Measurements from ENCODE around the gene TMEM109.

TMEM109 gene

GRCh38 chr11:60926500-60926899, 12.5 kb downstream of the TMEM109 start:
- DNase-seq (ENCODE audit: low read depth): no peak

- DNase-seq (ENCODE audit: low read depth): no peak
These were observed 13.2 kb downstream of the TMEM109 start for GRCh38 chr11:60927061-60927592.

DNA sequence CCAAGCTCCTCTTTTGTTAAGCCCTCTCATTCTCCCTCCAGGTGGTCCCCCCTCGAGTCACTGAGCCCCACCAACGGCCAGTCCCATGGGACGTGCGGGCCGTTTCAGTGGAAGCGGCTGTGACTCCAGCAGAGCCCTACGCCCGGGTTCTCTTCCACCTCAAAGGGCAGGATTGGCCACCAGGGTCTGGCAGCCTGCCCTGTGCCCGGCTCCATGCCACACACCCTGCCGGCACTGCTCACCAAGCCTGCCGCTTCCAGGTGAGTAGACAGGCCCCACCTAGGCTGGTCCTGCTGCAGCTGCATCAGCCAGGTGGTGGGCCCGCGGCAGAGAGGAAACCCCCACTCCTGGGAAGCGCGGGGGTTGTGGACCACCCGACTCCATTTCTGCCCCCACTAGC, 13.6 kb downstream of the TMEM109 start:
- DNase-seq (ENCODE audit: low read depth): no peak

- no peak for DNase-seq (ENCODE audit: low read depth)
These were observed 14.6 kb downstream of the TMEM109 start for GRCh38 chr11:60928563-60929001.

DNA sequence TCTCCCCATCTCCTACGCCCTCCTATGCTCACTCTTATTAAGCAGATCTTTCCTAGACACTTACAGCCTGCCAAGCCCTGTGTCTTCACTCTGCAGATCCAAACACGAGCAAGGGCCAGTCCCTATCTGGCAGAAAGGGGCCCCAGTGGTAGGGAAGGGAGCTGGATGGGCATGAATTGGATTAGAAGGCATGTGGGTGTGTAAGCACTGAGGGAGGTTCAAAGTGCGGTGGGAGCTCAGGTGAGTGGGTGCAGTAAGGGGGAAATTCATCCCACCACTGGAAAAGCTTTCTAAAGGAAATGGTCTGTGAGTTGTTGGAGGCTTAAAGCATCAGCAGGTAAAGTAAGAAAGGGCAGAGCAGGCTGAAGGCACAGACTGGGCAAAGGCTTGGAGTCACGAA, 15.8 kb downstream of the TMEM109 start:
- no peak for DNase-seq (ENCODE audit: low read depth)

- no peak for DNase-seq (ENCODE audit: low read depth)
These were observed 16.4 kb downstream of the TMEM109 start for GRCh38 chr11:60930394-60930793.

- DNase-seq (ENCODE audit: low read depth): no peak
These were observed 18.0 kb downstream of the TMEM109 start for GRCh38 chr11:60931917-60932316.

DNA sequence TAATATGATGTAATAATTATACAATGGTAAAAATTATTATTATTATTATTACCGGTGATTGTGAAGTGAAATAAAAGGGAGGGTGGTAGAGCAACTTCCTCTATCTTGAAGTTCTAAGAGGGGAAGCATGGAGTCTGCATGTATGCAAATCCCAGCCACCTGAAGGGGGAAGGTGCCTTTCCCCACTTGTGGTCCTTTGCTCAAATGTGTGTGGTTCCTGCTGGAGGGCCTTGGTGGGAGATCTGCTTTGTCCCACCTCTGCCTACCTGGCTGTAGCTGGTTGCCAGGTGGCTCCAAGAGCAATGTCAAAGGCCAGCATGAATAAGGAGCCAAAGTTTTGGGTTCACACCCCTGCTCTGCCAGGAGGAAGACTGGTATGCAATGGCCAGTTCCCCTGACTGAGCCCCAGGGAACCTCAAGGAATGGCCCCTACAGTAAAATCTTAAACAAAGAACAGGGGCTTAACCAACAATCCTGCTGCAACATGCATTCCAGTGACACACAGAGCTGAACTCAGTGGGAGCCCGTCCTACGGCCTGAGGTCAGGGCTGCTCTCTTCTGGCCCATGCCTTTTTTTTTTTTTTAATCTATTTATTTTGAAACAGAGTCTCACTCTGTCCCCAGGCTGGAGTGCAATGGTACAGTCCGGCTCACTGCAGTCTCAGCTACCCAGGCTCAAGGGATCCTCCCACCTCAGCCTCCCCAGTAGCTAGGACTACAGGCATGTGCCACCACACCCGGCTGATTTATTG, 18.8 kb downstream of the TMEM109 start:
- no peak for DNase-seq (ENCODE audit: low read depth)

GRCh38 chr11:60933416-60934123, 19.6 kb downstream of the TMEM109 start:
- no peak for DNase-seq (ENCODE audit: low read depth)

- no peak for DNase-seq (ENCODE audit: low read depth)
These were observed 20.3 kb downstream of the TMEM109 start for GRCh38 chr11:60934124-60934789.

GRCh38 chr11:60934790-60935605, 21.0 kb downstream of the TMEM109 start:
- no peak for DNase-seq (ENCODE audit: low read depth)

DNA sequence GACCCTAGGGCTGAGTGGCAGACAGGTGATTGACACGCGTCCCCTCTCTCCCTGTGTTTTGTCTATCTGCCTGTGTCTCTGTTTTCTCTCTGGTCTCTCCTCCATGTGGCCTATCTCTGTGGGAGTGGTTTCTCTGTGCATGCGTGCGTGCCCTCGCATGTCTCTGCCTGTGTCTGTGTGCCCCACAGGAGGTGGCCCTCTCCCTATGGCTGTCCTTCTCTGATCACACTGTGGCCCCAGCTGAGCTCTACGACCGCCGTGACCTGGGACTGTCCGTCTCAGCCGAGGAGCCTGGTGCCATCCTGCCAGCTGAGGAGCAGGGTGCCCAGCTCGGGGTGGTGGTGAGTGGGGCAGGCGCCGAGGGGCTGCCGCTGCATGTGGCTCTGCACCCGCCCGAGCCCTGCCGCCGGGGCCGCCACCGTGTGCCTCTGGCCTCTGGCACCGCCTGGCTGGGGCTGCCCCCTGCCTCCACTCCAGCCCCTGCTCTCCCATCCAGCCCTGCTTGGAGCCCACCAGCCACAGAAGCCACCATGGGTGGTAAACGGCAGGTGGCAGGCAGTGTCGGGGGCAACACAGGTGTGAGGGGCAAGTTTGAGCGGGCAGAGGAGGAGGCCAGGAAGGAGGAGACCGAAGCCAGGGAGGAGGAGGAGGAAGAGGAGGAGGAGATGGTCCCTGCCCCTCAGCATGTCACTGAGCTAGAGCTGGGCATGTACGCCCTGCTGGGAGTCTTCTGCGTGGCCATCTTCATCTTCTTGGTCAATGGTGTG, 21.9 kb downstream of the TMEM109 start:
- DNase-seq (ENCODE audit: low read depth): no peak

DNA sequence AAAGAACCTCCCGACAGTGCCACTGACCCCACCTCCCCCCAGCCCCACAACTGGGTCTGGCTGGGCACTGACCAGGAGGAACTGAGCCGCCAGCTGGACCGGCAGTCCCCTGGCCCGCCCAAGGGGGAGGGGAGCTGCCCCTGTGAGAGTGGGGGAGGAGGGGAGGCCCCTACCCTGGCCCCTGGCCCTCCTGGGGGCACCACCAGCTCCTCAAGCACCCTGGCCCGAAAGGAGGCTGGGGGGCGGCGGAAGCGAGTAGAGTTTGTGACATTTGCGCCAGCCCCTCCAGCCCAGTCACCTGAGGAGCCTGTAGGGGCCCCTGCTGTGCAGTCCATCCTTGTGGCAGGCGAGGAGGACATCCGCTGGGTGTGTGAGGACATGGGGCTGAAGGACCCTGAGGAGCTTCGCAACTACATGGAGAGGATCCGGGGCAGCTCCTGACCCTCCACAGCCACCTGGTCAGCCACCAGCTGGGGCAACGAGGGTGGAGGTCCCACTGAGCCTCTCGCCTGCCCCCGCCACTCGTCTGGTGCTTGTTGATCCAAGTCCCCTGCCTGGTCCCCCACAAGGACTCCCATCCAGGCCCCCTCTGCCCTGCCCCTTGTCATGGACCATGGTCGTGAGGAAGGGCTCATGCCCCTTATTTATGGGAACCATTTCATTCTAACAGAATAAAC, 22.6 kb downstream of the TMEM109 start:
- no peak for DNase-seq (ENCODE audit: low read depth)

GRCh38 chr11:60937144-60937527, 23.2 kb downstream of the TMEM109 start:
- no peak for DNase-seq (ENCODE audit: low read depth)

GRCh38 chr11:60937811-60938210, 23.9 kb downstream of the TMEM109 start:
- DNase-seq (ENCODE audit: low read depth): no peak

GRCh38 chr11:60938500-60938899, 24.5 kb downstream of the TMEM109 start:
- DNase-seq (ENCODE audit: low read depth): no peak

DNA sequence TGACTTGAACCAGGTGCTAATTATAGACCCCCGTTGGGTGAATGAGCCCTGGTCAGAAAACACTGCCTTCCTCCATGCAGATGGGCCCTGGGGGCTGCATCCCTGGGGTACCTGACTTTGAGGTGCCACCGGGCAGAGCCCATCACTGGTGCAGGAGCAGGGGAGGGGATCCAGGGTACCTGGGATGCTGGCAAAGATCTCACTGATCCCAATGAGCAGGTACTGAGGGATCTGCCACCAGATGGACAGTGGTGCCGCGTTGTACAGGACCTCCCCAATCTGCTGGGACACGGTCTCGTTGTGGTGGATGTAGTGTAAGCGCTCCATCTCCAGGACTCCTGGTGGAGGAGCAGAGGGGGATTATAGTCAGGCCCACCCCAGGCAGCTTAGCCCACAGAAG, 25.3 kb downstream of the TMEM109 start:
- no peak for DNase-seq (ENCODE audit: low read depth)

DNA sequence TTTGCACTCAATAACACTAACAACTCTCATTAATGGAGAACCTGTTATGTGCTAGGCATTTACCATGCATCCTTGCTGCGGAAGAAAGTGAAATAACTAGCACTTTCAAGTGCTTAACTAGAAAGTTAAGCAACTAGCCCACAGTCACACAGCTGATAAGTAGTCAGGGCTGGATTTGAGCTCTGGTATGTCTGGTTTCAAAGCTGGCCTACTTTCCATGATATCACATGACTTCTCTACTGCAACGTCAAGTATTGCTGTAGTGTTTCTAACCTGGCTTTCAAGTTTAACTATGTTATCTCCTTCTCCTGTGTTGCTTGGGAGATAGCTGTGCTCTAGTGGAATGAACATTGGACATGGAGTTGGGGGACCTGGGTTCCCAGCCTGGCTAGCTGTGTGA, 25.9 kb downstream of the TMEM109 start:
- no peak for DNase-seq (ENCODE audit: low read depth)

- DNase-seq (ENCODE audit: low read depth): no peak
These were observed 27.6 kb downstream of the TMEM109 start for GRCh38 chr11:60941371-60942119.

DNA sequence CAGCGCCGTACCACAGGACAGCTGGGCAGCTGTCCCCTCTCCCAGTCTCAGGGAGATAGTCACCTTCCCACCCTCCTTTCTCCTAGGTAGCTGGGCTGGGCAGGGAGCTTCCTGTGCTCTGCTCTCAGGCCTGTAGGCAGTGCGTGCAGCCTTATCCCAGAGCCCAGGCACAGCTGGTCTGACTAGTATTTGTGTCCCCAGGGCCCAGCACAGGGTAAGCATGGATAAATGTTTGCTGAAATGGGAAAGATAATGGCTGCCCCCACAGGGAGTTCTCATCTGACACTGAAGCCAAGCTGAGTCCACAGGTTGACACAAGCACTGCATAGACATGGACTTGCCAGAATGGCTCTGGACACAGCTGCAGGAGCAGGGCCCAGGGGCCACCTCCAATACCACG, 28.3 kb downstream of the TMEM109 start:
- DNase-seq (ENCODE audit: low read depth): no peak

All from GM04504 (cell line).